ENCODE data around the gene ADISSP.

GRCh38 chr20:3727401-3728021 lies 40.0 kb downstream of the ADISSP start:
- TF ChIP-seq CTCF (IDR thresholded peaks at IDR 0.05): no peak
- TF ChIP-seq POLR2A (IDR thresholded peaks at IDR 0.05): no peak
